Type B pancreatic cell (in vitro differentiated cells): ENCODE results near the gene HNRNPAB. TPM values are rescaled to one million over a fixed set of nuclear protein-coding genes. Genes with fewer than 3 reads are reported as not detected.

Experiments
- DNase-seq: peaks from one replicate; pipeline ENCODE4 v3.0.0; 2021; ENCODE audit warnings: mixed read lengths; ENCODE audit not compliant: unreplicated experiment; ENCODE audit errors: extremely low spot score
- H3K27ac Mint-ChIP-seq: 2 replicates; pipeline ENCODE4 v1.8.0; 2021; ENCODE audit warnings: mild to moderate bottlenecking, mixed read lengths
- H3K27me3 Mint-ChIP-seq: 2 replicates; pipeline ENCODE4 v1.8.0; 2021; ENCODE audit warnings: mixed read lengths
- H3K36me3 Mint-ChIP-seq: 2 replicates; pipeline ENCODE4 v1.8.0; 2021; ENCODE audit warnings: mixed read lengths
- H3K4me1 Mint-ChIP-seq: one replicate; pipeline ENCODE4 v1.8.0; 2021; ENCODE audit warnings: mixed read lengths; ENCODE audit not compliant: unreplicated experiment
- H3K4me3 Mint-ChIP-seq: 2 replicates; pipeline ENCODE4 v1.8.0; 2021; ENCODE audit warnings: mild to moderate bottlenecking, mixed read lengths
- H3K9me3 Mint-ChIP-seq: 2 replicates; pipeline ENCODE4 v1.8.0; 2021; ENCODE audit warnings: mixed read lengths
- total RNA-seq: library from RNA; stranded (reverse); gene quantifications from 2 replicates; pipeline ENCODE4 v1.2.1, GENCODE V29; 2021; ENCODE audit warnings: low replicate concordance
- TF ChIP-seq, protein P1 (sequence below): fragments of 200-600 bp; sonication (generic); conservative IDR thresholded peaks from 2 replicates; pipeline ENCODE4 v1.5.0; 2021; ENCODE audit warnings: antibody characterized with exemption, mild to moderate bottlenecking

HNRNPAB gene
- total RNA-seq, 1 donor from 2014 or later = 245 TPM

DNA sequence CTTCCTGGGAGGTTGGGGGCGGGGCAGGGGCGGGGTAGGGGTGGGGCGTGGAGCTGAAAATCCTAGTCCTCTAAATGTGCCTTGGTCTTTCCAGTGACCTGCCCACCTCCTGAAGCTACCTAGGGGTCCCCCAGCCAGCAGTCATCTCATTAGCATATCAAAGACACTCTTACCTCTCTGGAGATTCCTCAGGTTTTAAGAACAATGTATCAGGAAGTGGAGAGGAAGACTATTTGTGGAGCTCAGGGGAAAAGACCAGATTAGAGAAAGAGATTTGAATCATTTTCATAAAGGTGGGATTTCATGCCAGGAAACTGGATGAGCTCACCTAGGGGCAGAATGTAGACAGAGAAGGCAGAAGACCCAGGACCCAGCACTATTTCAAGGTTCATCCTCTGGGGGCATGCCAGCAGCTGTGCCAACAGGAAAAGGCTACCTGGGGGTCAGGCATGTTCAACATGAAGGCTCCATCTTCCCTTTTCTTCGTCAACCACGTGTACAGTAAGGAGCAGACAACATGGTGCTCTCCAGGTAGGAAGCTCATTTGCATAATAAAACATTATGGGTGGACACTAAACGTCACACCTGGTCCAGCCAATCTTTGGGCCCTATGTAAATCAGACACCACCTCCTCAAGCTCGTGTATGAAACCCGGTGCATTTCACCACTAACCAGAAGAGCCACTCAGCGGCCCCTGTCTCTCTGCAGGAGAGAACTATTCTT, 24.0 kb upstream of the HNRNPAB start:
- no peak for DNase-seq
- Mint-ChIP-seq H3K9me3 (no peaks in the 10 kb centered on the region), H3K27ac (no peak overlapping the region), H3K4me1 (no peaks in the 10 kb centered on the region), H3K27me3 (peaks cover 6% of the 10 kb centered on the region), H3K36me3 (no peaks in the 10 kb centered on the region), H3K4me3 (no peak overlapping the region)
- TF ChIP-seq, protein P1, sequence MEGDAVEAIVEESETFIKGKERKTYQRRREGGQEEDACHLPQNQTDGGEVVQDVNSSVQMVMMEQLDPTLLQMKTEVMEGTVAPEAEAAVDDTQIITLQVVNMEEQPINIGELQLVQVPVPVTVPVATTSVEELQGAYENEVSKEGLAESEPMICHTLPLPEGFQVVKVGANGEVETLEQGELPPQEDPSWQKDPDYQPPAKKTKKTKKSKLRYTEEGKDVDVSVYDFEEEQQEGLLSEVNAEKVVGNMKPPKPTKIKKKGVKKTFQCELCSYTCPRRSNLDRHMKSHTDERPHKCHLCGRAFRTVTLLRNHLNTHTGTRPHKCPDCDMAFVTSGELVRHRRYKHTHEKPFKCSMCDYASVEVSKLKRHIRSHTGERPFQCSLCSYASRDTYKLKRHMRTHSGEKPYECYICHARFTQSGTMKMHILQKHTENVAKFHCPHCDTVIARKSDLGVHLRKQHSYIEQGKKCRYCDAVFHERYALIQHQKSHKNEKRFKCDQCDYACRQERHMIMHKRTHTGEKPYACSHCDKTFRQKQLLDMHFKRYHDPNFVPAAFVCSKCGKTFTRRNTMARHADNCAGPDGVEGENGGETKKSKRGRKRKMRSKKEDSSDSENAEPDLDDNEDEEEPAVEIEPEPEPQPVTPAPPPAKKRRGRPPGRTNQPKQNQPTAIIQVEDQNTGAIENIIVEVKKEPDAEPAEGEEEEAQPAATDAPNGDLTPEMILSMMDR = no peak

DNA sequence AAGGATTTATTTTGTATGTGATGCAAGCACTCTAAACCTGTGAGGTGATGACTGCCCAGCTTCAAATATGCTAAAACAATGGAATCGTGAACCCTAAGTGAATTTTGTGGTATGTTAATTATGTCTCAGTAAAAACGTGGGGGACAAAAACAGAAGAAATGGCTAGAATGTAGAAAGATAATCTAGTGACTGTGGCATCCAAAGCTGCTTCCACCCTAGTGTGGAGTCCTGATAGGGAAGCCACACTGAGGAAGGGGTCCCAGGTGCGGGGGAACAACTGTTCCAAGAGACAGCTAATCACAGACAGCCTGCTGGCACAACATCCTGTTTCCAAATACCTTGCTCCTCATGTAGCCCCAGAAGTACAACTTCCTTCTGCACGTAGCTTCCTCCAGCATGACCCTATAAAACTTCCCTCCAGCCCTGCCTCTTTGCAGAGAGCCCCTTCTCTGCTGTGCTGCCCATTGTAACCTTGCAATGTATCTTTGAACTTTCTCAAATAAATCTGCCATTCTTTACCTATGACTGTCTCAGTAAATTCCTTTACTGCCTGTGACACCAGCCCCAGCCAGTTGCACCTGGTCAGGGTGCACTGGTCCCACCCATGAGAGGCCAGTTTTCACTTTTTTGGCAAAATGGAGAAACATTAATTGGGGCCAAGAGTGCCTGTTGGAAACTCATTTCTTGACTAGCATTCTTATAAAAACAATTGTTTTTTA, 22.0 kb upstream of the HNRNPAB start:
- no peak for DNase-seq
- Mint-ChIP-seq H3K4me3 (no peak overlapping the region), H3K27ac (no peak overlapping the region), H3K4me1 (no peaks in the 10 kb centered on the region), H3K36me3 (no peaks in the 10 kb centered on the region), H3K9me3 (no peaks in the 10 kb centered on the region), H3K27me3 (peaks cover 6% of the 10 kb centered on the region)
- TF ChIP-seq, protein P1 = no peak

DNA sequence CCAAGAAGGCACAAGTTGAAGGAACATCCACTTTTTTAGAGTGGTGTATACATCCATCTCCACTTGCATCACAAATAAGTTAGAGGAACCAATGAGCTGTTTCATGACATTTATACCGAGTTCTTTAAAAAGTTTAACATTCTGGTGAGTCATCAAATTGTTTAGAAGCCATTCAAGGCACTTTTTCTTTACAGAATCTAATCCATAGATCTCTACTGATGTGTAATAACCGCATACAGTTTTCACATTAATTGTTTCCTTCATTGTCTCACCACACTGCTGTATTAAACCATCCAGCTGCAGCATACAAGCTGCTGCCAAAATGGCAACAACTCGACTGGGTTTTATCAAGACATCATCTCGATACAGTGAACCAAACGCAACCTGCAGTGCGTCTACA, 17.9 kb upstream of the HNRNPAB start:
- H3K9me3 Mint-ChIP-seq = no peaks in the 10 kb centered on the region
- H3K4me3 Mint-ChIP-seq = no peak overlapping the region
- H3K27me3 Mint-ChIP-seq = no peaks in the 10 kb centered on the region
- TF ChIP-seq, protein P1 = no peak
- no peaks in the 10 kb centered on the region for H3K4me1 Mint-ChIP-seq
- H3K27ac Mint-ChIP-seq = no peak overlapping the region
- no peak for DNase-seq
- H3K36me3 Mint-ChIP-seq = no peaks in the 10 kb centered on the region

DNA sequence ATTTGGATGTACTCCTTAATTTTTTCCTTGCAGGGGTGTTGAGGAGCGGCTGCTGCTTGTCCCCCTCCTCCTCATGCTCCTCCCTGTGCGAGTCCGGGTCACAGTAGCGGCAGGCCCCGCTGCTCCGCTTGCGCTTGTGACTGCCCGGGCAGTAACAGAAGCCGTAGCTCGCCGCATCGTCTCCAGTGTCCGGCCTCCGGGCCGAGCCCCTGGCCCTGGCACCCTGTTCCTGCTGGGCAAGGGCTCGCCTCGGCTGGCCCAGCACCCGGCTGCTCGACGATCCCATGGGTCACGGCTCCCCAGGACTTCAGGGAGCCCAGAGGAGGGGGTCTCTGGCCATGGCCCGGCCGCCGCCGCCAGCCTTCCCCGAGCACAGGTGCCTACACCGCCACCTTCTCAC, 17.3 kb upstream of the HNRNPAB start, which contains the start of gene GMCL2:
GMCL2 (minus strand) TSS at position 358 of the 400 bp plus-strand sequence; CDS start at position 286, 72 bp downstream.
- TF ChIP-seq, protein P1 = no peak
- Mint-ChIP-seq H3K36me3 (no peaks in the 10 kb centered on the region), H3K4me1 (no peaks in the 10 kb centered on the region), H3K27me3 (no peaks in the 10 kb centered on the region), H3K9me3 (no peaks in the 10 kb centered on the region), H3K4me3 (no peak within 1 kb of the TSS), H3K27ac (no peak within 1 kb of the TSS)
- DNase-seq = no peak

DNA sequence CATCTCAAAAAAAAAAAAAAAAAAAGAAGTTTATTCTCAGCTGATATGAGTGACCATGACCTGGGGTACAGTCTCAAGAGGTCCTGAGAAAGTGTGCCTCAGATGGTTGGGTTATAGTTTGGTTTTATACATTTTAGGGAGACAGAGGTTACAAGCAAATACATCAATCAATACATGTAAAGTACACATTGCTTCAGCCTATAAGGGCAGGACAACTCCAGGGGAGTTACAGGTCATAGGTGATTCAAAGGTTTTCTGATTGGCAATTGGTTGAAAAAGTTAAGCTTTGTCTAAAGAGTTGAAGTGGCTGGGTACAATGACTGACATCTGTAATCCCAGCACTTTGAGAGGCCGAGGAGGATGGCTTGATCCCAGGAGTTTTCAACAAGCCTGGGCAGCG, 14.9 kb upstream of the HNRNPAB start:
- Mint-ChIP-seq H3K27ac (no peak overlapping the region), H3K36me3 (no peaks in the 10 kb centered on the region), H3K9me3 (no peaks in the 10 kb centered on the region), H3K4me1 (peaks cover 4% of the 10 kb centered on the region), H3K4me3 (no peak overlapping the region), H3K27me3 (peaks cover 8% of the 10 kb centered on the region)
- TF ChIP-seq, protein P1 = no peak
- no peak for DNase-seq
